SK-N-MC (cell line): Measurements from ENCODE around the gene PRR5L.

ENCODE experiments used
- EZH2 ChIP-seq: fragments of 200-600 bp; sonication (generic); IDR thresholded peaks from one replicate; pipeline ENCODE4 v1.6.1; 2017; ENCODE audit warnings: antibody characterized with exemption
- FOXP2 ChIP-seq: optimal IDR thresholded peaks from 2 replicates; pipeline ENCODE3; 2011; ENCODE audit warnings: mild to moderate bottlenecking, moderate library complexity; ENCODE audit not compliant: insufficient read depth; ENCODE audit errors: extremely low read length, control extremely low read depth
- POLR2AphosphoS5 ChIP-seq: IDR thresholded peaks from 2 replicates; pipeline ENCODE4 v1.6.1; 2012; ENCODE audit warnings: mild to moderate bottlenecking, low read depth, low read length, borderline replicate concordance

DNA sequence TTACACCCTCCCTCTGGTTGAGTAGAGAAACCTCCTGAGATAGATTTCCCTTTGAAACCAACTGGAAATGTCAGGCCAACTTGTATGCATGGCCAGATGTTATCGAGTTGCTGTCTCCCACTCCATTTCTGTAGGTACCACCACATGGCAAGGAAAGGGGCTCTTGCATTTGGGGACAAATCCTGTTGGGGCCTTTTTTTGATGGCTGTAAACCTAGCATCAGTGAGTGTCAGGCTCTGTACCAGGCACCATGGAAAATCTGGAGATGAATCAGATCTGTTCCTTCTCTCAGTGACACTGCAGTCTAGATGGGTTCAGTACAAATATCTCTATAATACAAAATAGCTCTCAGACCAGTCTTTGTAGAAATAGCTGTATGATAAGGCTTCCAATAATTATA is 155.6 kb downstream of the PRR5L start:
- TF ChIP-seq EZH2 (no peak), POLR2AphosphoS5 (no peak), FOXP2 (no peak)
